Osteoblast (primary cell): ENCODE data around the gene DNASE2. TPM values are rescaled to one million over a fixed set of nuclear protein-coding genes. Genes with fewer than 3 reads are reported as not detected.

Experiments used
- DNase-seq: peaks from one replicate; pipeline ENCODE4 v3.0.0; 2011; ENCODE audit warnings: low spot score, mixed read lengths; ENCODE audit not compliant: insufficient read length; ENCODE audit errors: missing footprints
- H2AFZ ChIP-seq: 2 replicates; pipeline ENCODE4 v1.6.0; 2011; ENCODE audit warnings: mild to moderate bottlenecking, low read length
- H3K27ac ChIP-seq: 2 replicates; pipeline ENCODE4 v1.5.1; 2011; ENCODE audit warnings: mild to moderate bottlenecking, low read depth, low read length, moderate library complexity
- H3K27me3 ChIP-seq: 2 replicates; pipeline ENCODE4 v1.6.0; 2012; ENCODE audit warnings: mild to moderate bottlenecking, control low read depth, inconsistent platforms, low read length, moderate library complexity; ENCODE audit not compliant: insufficient read depth
- H3K36me3 ChIP-seq: 2 replicates; pipeline ENCODE4 v1.5.1; 2011; ENCODE audit warnings: mild to moderate bottlenecking, low read length, control low read depth, moderate library complexity; ENCODE audit not compliant: insufficient read depth
- H3K4me1 ChIP-seq: 2 replicates; pipeline ENCODE4 v1.5.1; 2011; ENCODE audit warnings: mild to moderate bottlenecking, low read length, control low read depth, moderate library complexity; ENCODE audit not compliant: insufficient read depth
- H3K4me2 ChIP-seq: 2 replicates; pipeline ENCODE4 v1.6.0; 2011; ENCODE audit warnings: mild to moderate bottlenecking, low read length; ENCODE audit not compliant: insufficient read depth
- H3K4me3 ChIP-seq: fragments of 200-600 bp; sonication (generic); 3 replicates; pipeline ENCODE4 v1.5.1; 2012; ENCODE audit warnings: mild to moderate bottlenecking, low read length, inconsistent platforms; ENCODE audit not compliant: insufficient read depth
- H3K79me2 ChIP-seq: 2 replicates; pipeline ENCODE4 v1.6.0; 2012; ENCODE audit warnings: mild to moderate bottlenecking, low read length, control low read depth, inconsistent platforms; ENCODE audit not compliant: insufficient read depth
- H3K9me3 ChIP-seq: 2 replicates; pipeline ENCODE4 v1.5.1; 2011; ENCODE audit warnings: low read depth, low read length, control low read depth
- H4K20me1 ChIP-seq: 2 replicates; pipeline ENCODE4 v1.6.0; 2012; ENCODE audit warnings: mild to moderate bottlenecking, low read length, control low read depth; ENCODE audit not compliant: insufficient read depth
- total RNA-seq: library from RNA; depleted of rRNA; stranded (reverse); fragments of >200 nt; gene quantifications from 2 replicates; pipeline ENCODE4 v1.2.3, GENCODE V29; 2012
- TF ChIP-seq, protein P1 (sequence below): IDR thresholded peaks from 2 replicates; pipeline ENCODE4 v1.5.1; 2011; ENCODE audit warnings: mild to moderate bottlenecking, low read depth, low read length, moderate library complexity; ENCODE audit errors: extremely low read depth

DNASE2 gene
- total RNA-seq, 1 donor = 48.1 TPM

- peak overlapping the region; percentile 77 for H2AFZ ChIP-seq
- TF ChIP-seq, protein P1, sequence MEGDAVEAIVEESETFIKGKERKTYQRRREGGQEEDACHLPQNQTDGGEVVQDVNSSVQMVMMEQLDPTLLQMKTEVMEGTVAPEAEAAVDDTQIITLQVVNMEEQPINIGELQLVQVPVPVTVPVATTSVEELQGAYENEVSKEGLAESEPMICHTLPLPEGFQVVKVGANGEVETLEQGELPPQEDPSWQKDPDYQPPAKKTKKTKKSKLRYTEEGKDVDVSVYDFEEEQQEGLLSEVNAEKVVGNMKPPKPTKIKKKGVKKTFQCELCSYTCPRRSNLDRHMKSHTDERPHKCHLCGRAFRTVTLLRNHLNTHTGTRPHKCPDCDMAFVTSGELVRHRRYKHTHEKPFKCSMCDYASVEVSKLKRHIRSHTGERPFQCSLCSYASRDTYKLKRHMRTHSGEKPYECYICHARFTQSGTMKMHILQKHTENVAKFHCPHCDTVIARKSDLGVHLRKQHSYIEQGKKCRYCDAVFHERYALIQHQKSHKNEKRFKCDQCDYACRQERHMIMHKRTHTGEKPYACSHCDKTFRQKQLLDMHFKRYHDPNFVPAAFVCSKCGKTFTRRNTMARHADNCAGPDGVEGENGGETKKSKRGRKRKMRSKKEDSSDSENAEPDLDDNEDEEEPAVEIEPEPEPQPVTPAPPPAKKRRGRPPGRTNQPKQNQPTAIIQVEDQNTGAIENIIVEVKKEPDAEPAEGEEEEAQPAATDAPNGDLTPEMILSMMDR = no peak
- H3K27me3 ChIP-seq = no peaks in the 10 kb centered on the region
- peak; percentile 96 for DNase-seq
- H3K36me3 ChIP-seq = no peaks in the 10 kb centered on the region
- peak overlapping the region; percentile 65 for H3K4me3 ChIP-seq
- no peaks in the 10 kb centered on the region for H3K9me3 ChIP-seq
- H3K79me2 ChIP-seq = no peaks in the 10 kb centered on the region
- no peaks in the 10 kb centered on the region for H4K20me1 ChIP-seq
- no peak overlapping the region for H3K27ac ChIP-seq
- no peaks in the 10 kb centered on the region for H3K4me1 ChIP-seq
- peak overlapping the region; percentile 83 for H3K4me2 ChIP-seq
Measured at GRCh38 chr19:12867120-12868099, 13.8 kb downstream of the DNASE2 start.

GRCh38 chr19:12866416-12867119, 14.7 kb downstream of the DNASE2 start:
- TF ChIP-seq, protein P1 = no peak
- no peaks in the 10 kb centered on the region for H3K27me3 ChIP-seq
- H4K20me1 ChIP-seq = no peaks in the 10 kb centered on the region
- H2AFZ ChIP-seq = no peak overlapping the region
- no peak overlapping the region for H3K4me3 ChIP-seq
- H3K4me2 ChIP-seq = no peak overlapping the region
- no peaks in the 10 kb centered on the region for H3K9me3 ChIP-seq
- H3K79me2 ChIP-seq = no peaks in the 10 kb centered on the region
- peak; percentile 65 for DNase-seq
- H3K4me1 ChIP-seq = no peaks in the 10 kb centered on the region
- no peak overlapping the region for H3K27ac ChIP-seq
- no peaks in the 10 kb centered on the region for H3K36me3 ChIP-seq

DNA sequence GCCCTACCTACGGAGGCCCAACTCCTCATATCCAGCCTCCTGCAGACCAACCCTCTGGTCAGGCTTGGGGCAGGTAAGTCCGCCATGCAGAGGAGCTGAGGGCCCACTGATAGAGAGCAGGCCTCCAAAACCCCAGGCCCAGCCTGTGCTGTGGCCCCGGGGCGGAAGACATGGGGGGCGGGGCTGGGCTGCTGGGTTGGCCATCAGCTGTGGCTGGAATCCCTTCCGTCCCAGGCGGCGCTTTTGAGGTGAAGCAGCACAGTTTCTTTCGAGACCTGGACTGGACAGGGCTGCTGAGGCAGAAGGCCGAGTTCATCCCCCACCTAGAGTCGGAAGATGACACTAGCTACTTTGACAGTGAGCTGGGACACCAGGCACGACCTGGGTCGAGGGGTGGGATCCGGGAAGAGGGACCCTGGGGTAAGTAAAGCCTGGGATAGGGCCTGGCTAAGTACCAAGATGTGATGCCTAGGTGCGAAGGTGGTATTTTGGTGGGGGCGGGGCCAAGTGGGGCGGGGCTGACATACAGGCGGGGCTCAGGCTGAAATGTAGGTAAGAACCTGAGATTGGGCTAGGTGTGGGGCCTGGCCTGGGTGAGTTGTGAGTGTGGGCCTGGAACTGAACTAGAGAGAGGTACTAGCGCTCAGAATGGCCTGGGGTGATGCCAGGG, 15.4 kb downstream of the DNASE2 start:
- Histone ChIP-seq H2AFZ (no peak overlapping the region), H3K27ac (no peak overlapping the region), H4K20me1 (no peaks in the 10 kb centered on the region), H3K4me3 (no peak overlapping the region), H3K79me2 (no peaks in the 10 kb centered on the region), H3K4me1 (no peaks in the 10 kb centered on the region), H3K36me3 (no peaks in the 10 kb centered on the region), H3K27me3 (no peaks in the 10 kb centered on the region), H3K4me2 (no peak overlapping the region), H3K9me3 (no peaks in the 10 kb centered on the region)
- TF ChIP-seq, protein P1 = no peak
- DNase-seq = peak; percentile 60
